ENCODE measurements around the gene TRAF3. TPM values are rescaled to one million over a fixed set of nuclear protein-coding genes. Genes with fewer than 3 reads are reported as not detected.

Gene TRAF3
- total RNA-seq, 1 experiment from 2014 or later = 11.2 TPM

DNA sequence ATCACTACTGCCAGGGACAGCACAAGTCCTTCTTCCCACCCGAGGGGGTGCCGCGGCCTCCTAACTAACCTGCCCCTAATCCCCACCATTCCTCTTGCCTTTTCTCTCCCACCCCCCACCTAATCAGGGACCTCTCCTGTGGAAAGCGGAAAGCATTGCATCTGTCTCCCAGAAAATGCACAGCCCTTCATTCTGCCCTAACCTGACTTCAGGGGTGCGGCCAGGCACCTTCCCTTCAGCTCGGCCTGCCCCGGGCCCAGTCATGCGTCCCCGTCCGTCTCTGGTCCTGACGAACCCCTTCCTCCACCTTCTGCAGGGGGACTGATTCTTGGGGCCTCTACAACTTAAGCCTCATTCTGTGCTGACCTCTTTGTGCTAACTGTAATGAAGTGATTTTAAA lies 43.9 kb upstream of the TRAF3 start:
- no peak for DNase-seq (ENCODE audit: low spot score)

DNA sequence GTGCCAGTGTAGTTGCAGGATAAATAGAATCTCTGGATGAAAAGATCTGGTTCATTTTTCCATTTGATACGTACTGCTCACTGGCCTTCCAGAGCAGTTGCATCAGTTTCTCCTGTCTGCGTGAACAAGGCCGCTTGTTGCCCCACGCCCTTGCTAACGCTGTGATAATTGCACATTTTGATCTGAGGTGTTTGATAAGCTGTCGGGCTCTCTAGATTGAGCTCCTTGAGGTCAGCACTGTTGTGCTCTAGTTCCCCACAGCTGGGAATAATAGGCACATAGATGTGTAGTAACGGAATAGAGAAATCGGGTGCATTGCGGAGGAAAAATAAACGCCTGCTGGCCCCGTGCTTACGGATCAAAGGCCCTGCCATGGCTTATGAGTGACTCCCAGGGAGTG lies 42.8 kb upstream of the TRAF3 start:
- ATAC-seq (no peak), DNase-seq (ENCODE audit: low spot score) (no peak)
- no peak overlapping the region for H3K27ac Mint-ChIP-seq
- H3K36me3 Mint-ChIP-seq = peaks cover 2% of the 10 kb centered on the region; the same call in 1 of the 2 replicates
- H3K4me1 Mint-ChIP-seq = 0 out of 2 replicates have a peak, but pooled peaks cover 2% of the 10 kb centered on the region
- CTCF ChIA-PET = interaction anchor here (1.6 kb wide), 1 partner anchor 210 kb away, joined by 4 read pairs; no protein-coding TSS in a partner anchor
- H3K4me3 Mint-ChIP-seq = no peak overlapping the region
- no peaks in the 10 kb centered on the region for H3K27me3 Mint-ChIP-seq (ENCODE audit: low read depth)
- no peaks in the 10 kb centered on the region for H3K9me3 Mint-ChIP-seq
- POLR2A ChIA-PET = no interaction called here
- TF ChIP-seq, protein P1, sequence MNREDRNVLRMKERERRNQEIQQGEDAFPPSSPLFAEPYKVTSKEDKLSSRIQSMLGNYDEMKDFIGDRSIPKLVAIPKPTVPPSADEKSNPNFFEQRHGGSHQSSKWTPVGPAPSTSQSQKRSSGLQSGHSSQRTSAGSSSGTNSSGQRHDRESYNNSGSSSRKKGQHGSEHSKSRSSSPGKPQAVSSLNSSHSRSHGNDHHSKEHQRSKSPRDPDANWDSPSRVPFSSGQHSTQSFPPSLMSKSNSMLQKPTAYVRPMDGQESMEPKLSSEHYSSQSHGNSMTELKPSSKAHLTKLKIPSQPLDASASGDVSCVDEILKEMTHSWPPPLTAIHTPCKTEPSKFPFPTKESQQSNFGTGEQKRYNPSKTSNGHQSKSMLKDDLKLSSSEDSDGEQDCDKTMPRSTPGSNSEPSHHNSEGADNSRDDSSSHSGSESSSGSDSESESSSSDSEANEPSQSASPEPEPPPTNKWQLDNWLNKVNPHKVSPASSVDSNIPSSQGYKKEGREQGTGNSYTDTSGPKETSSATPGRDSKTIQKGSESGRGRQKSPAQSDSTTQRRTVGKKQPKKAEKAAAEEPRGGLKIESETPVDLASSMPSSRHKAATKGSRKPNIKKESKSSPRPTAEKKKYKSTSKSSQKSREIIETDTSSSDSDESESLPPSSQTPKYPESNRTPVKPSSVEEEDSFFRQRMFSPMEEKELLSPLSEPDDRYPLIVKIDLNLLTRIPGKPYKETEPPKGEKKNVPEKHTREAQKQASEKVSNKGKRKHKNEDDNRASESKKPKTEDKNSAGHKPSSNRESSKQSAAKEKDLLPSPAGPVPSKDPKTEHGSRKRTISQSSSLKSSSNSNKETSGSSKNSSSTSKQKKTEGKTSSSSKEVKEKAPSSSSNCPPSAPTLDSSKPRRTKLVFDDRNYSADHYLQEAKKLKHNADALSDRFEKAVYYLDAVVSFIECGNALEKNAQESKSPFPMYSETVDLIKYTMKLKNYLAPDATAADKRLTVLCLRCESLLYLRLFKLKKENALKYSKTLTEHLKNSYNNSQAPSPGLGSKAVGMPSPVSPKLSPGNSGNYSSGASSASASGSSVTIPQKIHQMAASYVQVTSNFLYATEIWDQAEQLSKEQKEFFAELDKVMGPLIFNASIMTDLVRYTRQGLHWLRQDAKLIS (CRISPR knock-in tag; IDR thresholded peaks at IDR 0.05; ENCODE audit: borderline replicate concordance) = no peak
- TF ChIP-seq, protein P2, sequence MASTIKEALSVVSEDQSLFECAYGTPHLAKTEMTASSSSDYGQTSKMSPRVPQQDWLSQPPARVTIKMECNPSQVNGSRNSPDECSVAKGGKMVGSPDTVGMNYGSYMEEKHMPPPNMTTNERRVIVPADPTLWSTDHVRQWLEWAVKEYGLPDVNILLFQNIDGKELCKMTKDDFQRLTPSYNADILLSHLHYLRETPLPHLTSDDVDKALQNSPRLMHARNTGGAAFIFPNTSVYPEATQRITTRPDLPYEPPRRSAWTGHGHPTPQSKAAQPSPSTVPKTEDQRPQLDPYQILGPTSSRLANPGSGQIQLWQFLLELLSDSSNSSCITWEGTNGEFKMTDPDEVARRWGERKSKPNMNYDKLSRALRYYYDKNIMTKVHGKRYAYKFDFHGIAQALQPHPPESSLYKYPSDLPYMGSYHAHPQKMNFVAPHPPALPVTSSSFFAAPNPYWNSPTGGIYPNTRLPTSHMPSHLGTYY (CRISPR knock-in tag; IDR thresholded peaks at IDR 0.05) = no peak
- TF ChIP-seq ZNF138 (CRISPR knock-in tag; conservative IDR thresholded peaks at IDR 0.05) (no peak), ZNF416 (CRISPR knock-in tag; IDR thresholded peaks at IDR 0.05) (no peak), ZNF671 (CRISPR knock-in tag; IDR thresholded peaks at IDR 0.05) (no peak)
- TF ChIP-seq, protein P3, sequence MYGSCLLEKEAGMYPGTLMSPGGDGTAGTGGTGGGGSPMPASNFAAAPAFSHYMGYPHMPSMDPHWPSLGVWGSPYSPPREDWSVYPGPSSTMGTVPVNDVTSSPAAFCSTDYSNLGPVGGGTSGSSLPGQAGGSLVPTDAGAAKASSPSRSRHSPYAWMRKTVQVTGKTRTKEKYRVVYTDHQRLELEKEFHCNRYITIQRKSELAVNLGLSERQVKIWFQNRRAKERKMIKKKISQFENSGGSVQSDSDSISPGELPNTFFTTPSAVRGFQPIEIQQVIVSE (CRISPR knock-in tag; IDR thresholded peaks at IDR 0.05; ENCODE audit: borderline replicate concordance) = no peak
- TF ChIP-seq, protein P4, sequence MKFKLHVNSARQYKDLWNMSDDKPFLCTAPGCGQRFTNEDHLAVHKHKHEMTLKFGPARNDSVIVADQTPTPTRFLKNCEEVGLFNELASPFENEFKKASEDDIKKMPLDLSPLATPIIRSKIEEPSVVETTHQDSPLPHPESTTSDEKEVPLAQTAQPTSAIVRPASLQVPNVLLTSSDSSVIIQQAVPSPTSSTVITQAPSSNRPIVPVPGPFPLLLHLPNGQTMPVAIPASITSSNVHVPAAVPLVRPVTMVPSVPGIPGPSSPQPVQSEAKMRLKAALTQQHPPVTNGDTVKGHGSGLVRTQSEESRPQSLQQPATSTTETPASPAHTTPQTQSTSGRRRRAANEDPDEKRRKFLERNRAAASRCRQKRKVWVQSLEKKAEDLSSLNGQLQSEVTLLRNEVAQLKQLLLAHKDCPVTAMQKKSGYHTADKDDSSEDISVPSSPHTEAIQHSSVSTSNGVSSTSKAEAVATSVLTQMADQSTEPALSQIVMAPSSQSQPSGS (CRISPR knock-in tag; IDR thresholded peaks at IDR 0.05; ENCODE audit: borderline replicate concordance, low read depth) = no peak
- TF ChIP-seq, protein P5, sequence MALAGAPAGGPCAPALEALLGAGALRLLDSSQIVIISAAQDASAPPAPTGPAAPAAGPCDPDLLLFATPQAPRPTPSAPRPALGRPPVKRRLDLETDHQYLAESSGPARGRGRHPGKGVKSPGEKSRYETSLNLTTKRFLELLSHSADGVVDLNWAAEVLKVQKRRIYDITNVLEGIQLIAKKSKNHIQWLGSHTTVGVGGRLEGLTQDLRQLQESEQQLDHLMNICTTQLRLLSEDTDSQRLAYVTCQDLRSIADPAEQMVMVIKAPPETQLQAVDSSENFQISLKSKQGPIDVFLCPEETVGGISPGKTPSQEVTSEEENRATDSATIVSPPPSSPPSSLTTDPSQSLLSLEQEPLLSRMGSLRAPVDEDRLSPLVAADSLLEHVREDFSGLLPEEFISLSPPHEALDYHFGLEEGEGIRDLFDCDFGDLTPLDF (CRISPR knock-in tag; IDR thresholded peaks at IDR 0.05) = no peak

More for the DNA sequence above, 43.9 kb upstream of the TRAF3 start:
- Mint-ChIP-seq H3K27ac (peak overlapping the region; percentile 74; the same call in 1 of the 2 replicates), H3K4me1 (0 out of 2 replicates have a peak, but pooled peaks cover 2% of the 10 kb centered on the region), H3K27me3 (ENCODE audit: low read depth) (no peaks in the 10 kb centered on the region), H3K4me3 (no peak overlapping the region), H3K36me3 (peaks cover 6% of the 10 kb centered on the region; the same call in 1 of the 2 replicates), H3K9me3 (no peaks in the 10 kb centered on the region)
- ATAC-seq = no peak
- POLR2A ChIA-PET = no interaction called here
- CTCF ChIA-PET = no interaction called here
- TF ChIP-seq, protein P5 (CRISPR knock-in tag; IDR thresholded peaks at IDR 0.05) = no peak
- TF ChIP-seq HMGA2 (CRISPR knock-in tag; IDR thresholded peaks at IDR 0.05) (no peak), FOXJ3 (CRISPR knock-in tag; IDR thresholded peaks at IDR 0.05; ENCODE audit: borderline replicate concordance) (no peak), GRHL2 (CRISPR knock-in tag; IDR thresholded peaks at IDR 0.05; ENCODE audit: insufficient replicate concordance, severe bottlenecking) (no peak), MYBL2 (CRISPR knock-in tag; IDR thresholded peaks at IDR 0.05) (no peak), SP1 (CRISPR knock-in tag; conservative IDR thresholded peaks at IDR 0.05) (no peak), TP53 (CRISPR knock-in tag; IDR thresholded peaks at IDR 0.05) (no peak), CREB1 (CRISPR knock-in tag; IDR thresholded peaks at IDR 0.05) (no peak), SMAD3 (CRISPR knock-in tag; IDR thresholded peaks at IDR 0.05; ENCODE audit: borderline replicate concordance) (no peak)
- TF ChIP-seq, protein P6, sequence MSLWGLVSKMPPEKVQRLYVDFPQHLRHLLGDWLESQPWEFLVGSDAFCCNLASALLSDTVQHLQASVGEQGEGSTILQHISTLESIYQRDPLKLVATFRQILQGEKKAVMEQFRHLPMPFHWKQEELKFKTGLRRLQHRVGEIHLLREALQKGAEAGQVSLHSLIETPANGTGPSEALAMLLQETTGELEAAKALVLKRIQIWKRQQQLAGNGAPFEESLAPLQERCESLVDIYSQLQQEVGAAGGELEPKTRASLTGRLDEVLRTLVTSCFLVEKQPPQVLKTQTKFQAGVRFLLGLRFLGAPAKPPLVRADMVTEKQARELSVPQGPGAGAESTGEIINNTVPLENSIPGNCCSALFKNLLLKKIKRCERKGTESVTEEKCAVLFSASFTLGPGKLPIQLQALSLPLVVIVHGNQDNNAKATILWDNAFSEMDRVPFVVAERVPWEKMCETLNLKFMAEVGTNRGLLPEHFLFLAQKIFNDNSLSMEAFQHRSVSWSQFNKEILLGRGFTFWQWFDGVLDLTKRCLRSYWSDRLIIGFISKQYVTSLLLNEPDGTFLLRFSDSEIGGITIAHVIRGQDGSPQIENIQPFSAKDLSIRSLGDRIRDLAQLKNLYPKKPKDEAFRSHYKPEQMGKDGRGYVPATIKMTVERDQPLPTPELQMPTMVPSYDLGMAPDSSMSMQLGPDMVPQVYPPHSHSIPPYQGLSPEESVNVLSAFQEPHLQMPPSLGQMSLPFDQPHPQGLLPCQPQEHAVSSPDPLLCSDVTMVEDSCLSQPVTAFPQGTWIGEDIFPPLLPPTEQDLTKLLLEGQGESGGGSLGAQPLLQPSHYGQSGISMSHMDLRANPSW (CRISPR knock-in tag; conservative IDR thresholded peaks at IDR 0.05; ENCODE audit: low read depth) = no peak
- TF ChIP-seq, protein P1 (CRISPR knock-in tag; IDR thresholded peaks at IDR 0.05; ENCODE audit: borderline replicate concordance) = no peak

Measured in WTC11 (cell line).